ENCODE results near the gene KCNQ1.

DNA sequence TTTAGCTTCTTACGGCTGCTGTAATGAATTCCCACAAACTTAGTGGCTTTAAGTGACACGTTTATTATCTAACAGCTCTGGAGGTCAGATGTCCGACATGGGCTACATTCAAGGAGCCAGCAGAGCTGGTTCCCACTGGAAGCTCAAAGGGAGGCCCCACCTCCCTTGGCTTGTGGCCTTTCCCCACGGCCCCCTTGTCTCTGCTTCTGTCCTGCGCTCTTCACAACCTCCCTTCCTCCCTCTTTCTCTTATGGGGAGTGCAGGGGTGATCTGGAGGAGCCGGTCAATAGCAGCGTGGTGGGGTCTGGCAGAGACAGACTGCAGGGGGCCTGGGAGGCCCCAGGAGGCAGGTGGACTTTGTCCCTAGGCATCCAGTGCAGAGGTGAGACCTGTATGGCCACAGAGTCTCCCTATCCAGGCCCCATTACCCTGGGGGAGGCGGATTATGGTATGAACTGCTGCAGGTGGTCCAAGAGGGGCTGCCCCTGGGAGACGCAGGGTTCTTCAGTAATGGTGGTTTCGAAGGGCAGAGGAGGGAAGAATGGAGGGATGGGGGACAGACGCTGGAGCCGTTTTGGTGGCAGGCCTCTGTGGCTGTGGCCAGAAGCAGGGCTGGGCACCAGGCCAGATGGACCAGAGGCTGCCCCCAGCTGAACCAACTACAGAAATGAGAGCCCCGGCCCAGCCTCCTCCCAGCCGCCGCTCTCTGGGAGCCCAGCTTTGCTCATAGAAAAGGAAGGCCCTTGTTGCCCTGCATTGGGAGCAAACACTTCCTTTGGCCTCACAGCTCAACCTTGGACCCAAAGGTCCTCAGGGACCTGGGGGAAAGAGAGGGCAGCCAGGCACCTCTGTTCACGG, 285.7 kb downstream of the KCNQ1 start:
- TF ChIP-seq, protein P1, sequence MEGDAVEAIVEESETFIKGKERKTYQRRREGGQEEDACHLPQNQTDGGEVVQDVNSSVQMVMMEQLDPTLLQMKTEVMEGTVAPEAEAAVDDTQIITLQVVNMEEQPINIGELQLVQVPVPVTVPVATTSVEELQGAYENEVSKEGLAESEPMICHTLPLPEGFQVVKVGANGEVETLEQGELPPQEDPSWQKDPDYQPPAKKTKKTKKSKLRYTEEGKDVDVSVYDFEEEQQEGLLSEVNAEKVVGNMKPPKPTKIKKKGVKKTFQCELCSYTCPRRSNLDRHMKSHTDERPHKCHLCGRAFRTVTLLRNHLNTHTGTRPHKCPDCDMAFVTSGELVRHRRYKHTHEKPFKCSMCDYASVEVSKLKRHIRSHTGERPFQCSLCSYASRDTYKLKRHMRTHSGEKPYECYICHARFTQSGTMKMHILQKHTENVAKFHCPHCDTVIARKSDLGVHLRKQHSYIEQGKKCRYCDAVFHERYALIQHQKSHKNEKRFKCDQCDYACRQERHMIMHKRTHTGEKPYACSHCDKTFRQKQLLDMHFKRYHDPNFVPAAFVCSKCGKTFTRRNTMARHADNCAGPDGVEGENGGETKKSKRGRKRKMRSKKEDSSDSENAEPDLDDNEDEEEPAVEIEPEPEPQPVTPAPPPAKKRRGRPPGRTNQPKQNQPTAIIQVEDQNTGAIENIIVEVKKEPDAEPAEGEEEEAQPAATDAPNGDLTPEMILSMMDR (IDR thresholded peaks at IDR 0.05): no peak
- no peak for TF ChIP-seq POLR2A (IDR thresholded peaks at IDR 0.05)
